Amniotic epithelial cell (primary cell): ENCODE data around the gene C1orf53.
A peak's percentile ranks its signal among the peaks of the same experiment; 100 is the strongest.
"Not testable (repeated sequence)": the region's sequence is repeated elsewhere in the genome, so short reads cannot be mapped to it uniquely, and the experiment has no call there.

Experiments used
- DNase-seq: peaks from one replicate; pipeline ENCODE4 v3.0.0-alpha.2; 2010; ENCODE audit warnings: low read depth

Gene C1orf53

DNA sequence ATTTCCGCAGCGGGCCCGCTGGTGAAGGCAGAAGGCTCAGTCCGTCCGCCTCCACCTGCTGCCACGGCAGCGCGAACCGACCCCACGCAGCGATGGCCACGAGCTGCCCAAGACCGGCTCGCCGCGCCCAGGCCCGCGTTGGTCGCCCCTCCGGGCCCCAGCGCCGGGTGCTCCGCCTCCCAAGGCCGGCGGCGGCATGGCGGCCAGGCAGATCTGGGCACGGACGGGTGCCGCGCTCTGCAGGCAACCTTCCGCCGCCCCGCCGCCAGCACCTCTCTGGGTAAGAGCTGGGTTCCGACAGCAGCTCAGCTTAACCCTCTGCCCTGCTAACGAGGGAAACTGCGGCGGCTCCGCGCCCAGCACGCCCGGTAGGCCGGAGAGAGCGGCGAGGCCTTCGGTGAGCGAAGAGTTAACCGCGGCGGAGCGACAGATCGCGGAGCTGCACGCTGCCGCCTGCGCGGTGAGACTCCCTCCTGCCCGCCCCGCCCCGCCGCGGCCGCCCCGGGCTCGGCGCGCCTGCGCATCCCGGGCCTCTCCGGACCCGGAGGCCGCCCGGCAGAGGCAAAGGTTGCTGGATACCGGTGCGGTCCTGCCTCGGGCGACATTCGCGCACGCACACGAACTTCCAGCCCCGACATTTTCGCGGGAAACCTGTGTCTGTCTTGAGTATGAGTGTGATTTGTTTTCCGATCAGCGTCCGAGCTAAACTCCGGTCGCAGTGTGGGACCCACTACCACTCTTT, at the start of gene C1orf53:
Gene C1orf53, plus strand, starts transcription at position 177 of the 742 bp plus-strand sequence. Its CDS starts 20 bp downstream, at position 197.
- peak; percentile 86 for DNase-seq

GRCh38 chr1:197855751-197856150, 46.7 kb upstream of the C1orf53 start:
- DNase-seq = not testable (repeated sequence)

DNA sequence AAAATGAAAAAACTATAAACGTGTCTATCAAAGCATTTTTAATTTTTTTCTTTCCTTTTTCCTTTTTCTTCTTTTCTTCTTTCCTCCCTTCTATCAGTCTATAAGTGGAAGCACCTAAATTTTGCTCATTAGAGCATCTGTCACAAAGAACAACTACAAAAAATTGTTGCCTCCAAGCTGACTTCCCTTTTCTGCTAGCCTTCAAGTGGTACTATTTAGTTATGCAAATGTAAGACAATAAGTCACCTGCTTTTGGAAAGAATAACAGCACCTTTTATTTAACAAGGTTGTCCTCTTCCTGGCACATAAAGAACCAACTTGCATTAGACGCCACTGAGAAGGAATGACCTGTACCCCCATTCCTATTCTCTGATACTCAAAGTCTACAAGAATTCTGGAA, 45.0 kb upstream of the C1orf53 start:
- no peak for DNase-seq

- no peak for DNase-seq
Observed at GRCh38 chr1:197859024-197859423, 43.4 kb upstream of the C1orf53 start.

GRCh38 chr1:197862221-197862620, 40.2 kb upstream of the C1orf53 start:
- DNase-seq = no peak

DNA sequence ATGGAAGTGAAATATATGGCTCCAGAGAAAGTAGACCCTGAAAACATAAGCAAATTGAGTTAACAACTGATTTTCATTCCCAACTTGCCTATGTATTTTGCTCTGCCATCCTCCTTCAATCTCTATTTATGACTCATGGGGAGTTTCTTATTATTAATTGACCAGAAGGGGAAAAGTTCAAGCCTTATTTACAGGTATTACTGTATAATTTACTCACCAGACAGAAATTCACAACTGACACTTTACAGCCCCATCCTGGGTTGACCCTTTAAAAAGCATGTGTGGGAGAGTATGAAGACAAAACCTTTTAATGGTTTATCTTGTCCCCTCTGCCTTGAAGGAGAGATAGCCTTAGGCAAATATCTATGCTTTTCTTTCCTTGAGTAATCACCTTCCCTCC, 39.8 kb upstream of the C1orf53 start:
- DNase-seq = no peak

DNA sequence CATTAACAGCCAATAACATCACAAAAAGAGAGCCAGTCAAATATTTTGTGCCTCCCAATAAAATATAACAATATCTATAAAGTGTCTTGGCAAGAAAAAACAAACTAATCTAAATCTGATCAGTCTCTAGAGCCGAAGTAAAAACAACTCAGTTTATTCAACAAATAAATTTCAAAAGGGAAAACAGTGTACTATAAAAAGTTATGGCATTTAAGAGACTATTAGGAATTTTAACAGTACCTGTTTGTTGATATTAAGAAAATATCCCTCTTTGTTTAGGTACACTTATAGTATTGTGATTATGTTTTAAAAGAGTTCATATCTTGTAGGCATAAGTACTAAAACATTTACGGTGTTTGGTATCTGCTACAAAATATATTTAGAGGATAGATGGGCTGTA, 36.6 kb upstream of the C1orf53 start:
- no peak for DNase-seq

DNA sequence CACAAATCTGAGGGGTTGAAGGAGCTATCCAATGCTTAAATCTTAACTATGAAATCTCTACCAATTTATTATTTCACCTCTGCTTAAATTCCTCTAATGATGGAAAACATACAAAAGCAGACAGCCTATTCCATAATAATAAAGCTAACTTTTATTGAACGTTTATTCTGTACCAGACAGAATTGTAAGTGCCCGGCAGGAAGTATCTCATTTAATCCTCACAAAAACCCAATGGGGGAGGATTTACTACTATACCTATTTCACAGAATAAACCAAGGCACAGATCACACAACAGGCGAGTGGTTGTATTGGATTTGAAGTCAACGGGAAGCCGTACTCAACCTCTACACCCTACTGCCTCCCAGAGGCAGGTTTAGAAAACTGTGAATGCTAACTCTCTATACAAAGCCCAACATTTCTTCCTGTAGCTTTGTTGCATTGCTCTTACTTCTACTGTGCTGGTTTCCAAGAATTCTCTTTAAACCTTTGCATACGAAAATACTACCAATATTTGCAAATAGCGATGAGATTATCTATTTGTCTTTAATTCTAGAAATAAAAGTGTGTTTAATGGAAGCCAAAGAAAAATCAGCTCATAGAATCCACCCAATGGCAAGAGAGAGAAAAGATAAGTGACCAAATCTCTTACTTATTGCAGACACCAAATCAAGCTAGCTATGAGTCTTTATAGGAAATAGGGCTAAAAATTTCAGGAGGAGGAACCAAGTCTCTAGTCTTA, 33.5 kb upstream of the C1orf53 start:
- peak; percentile 61 for DNase-seq

GRCh38 chr1:197869490-197870077, 32.8 kb upstream of the C1orf53 start:
- DNase-seq = no peak

GRCh38 chr1:197876894-197877293, 25.5 kb upstream of the C1orf53 start:
- no peak for DNase-seq

DNA sequence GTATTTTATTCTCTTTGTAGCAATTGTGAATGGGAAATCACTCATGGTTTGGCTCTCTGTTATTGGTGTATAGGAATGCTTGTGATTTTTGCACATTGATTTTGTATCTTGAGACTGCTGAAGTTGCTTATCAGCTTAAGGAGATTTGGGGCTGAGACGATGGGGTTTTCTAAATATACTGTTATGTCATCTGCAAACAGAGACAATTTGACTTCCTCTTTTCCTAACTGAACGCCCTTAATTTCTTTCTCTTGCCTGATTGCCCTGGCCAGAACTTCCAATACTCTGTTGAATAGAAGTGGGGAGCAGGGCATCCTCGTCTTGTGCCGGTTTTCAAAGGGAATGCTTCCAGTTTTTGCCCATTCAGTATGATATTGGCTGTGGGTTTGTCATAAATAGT, 22.0 kb upstream of the C1orf53 start:
- DNase-seq = not testable (repeated sequence)

- DNase-seq = not testable (repeated sequence)
Observed at GRCh38 chr1:197882241-197882640, 20.2 kb upstream of the C1orf53 start.

DNA sequence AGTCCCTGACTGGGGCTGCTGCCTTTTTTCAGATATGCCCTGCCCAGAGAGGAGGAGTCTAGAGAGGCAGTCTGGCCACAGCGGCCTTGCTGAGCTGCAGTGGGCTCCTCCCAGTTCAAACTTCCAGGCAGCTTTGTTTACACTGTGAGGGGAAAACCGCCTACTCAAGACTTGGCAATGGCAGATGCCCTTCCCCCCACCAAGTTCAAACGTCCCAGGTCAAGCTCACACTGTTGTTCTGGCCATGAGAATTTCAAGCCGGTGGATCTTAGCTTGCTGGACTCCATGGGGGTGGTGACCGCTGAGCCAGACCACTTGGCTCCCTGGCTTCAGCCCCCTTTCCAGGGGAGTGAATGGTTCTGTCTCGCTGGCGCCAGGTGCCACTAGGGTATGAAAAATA, 18.3 kb upstream of the C1orf53 start:
- DNase-seq = no peak

GRCh38 chr1:197890936-197891335, 11.5 kb upstream of the C1orf53 start:
- no peak for DNase-seq

- no peak for DNase-seq
Observed at GRCh38 chr1:197892684-197893083, 9.7 kb upstream of the C1orf53 start.

DNA sequence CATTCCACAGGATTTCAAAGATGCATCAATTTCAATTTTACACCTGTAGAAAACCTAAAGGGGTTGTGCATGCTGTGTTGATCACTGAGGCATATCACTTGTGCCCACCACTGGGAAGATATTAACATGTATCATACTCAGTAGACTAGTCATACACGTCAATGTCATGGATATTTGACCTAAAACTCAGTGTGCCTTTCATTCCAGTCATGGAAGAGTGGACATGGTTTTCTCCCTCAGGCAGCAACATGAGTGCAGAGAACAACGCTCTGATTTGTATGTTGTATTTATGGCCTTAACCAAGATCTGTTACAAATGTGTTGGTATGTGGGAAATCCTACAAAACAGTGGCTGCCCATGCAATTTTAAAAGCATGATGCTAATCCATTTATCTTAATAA, 6.1 kb upstream of the C1orf53 start:
- DNase-seq = no peak

GRCh38 chr1:197899037-197899436, 3.4 kb upstream of the C1orf53 start:
- no peak for DNase-seq

DNA sequence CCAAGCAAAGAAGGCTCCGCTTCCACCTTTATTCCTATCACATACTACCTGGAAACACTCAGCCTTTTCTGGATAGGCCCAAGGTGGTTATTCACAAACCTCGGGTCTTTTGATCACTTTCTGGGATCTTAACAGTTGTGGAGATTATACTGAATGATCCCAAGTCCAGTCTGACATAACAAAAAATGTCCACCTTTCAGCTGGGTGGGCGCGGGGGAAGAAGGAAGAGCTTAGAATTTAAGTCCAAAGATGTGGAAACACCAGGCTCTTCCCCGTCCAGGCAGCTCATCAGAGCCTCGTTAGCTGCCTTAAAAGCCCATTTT, 338 bp upstream of the C1orf53 start:
- no peak for DNase-seq

- DNase-seq = no peak
Observed at GRCh38 chr1:197903196-197903514, 725 bp downstream of the C1orf53 start.

DNA sequence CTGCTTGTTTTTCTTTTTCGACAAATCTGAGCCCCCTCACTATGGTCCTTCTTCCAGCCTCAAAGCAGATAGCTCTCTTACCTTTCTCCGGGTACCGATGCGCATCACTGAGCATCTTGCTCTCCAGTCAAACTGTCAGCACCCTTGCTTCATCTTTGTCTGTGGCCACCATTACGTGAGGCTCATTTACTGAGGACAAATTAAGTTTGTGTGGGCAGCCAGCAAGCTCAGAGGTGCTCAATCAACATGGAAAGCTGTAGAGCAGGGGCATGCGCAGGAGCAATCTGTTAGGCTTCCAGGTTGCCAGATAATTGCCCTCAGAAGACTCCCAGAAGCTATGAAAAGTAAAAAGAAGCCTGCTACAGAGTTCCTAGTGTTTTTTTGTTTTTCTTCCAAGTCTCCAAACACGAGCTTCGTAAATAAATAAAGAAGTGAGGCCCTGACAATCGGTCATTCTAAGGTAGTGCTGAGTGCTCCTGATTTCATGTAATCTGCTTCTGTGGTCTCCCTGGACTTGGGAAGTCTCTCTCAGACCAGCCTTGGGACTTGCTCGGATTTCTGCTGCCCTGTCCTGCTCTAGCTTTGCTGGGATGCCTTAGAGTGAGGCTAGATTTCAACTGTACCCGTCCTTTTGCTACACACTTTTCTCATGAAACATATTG, 1.8 kb downstream of the C1orf53 start:
- no peak for DNase-seq

DNA sequence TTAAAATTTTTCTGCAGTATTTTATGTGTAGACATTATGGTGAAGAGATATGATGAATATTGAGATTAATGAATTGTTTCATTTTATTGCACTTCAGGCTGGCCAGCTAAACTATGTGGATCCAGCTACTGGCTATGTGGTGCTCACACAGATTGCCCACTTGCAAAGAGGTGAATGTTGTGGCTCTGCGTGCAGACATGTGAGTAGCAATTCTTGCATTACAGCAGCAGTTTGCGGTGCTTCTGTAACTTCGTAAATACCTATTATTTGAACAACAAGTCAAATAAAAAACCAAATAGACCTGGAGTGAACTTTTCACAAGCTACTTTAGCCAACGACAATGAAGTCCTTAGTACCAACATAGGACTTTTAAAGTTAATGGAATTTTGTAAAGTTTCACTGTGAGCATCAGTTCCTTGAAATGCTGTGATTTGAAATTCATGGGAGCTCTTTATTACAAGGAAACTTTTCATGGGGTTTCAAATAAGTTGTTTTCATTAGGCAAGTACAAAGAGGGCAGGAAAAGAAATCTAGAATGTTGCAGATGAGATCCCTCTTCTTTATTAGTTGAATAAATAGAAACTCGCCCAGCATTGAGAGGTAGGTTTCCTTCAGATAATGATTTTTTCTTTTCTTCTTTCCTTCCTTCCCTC, 3.4 kb downstream of the C1orf53 start:
- no peak for DNase-seq

DNA sequence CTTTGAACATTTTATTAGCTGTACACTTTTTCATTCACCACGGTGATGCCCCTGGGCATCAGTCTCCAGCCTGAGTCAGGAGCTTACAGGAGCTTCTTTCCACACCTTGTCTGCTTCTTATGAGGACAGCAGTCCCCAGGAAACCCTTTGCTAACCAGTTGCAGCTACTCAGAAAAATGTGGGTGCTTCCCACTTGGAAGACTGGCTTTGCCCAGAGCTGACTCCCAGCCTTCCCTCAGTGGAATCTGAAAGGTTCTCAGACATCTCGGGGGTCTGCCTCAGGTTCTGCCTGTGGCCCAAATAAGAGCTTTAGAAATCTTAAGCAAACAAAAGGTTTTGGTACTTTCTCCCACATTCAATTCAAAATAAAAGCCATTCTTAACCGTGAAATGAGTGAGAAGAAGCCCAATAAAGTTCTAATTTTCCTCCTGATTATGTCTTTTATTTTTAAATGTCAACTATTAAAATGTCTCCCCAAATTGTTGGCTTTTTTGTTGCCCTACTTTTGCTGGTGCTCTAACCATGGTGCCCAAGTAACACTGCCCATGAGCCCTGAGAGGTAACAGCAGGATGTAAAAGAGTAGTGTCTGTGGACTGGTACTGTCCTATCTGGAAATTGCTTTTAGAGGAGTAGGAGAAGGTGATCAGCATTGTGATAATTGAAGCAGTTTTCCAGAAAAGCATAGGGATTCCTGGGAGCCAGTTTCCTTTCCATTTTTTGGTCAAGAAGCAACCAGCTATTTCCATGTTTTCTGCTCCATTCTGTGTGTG, 5.6 kb downstream of the C1orf53 start:
- no peak for DNase-seq
